ENCODE results near the gene MACROD2. TPM values are rescaled to one million over a fixed set of nuclear protein-coding genes. Genes with fewer than 3 reads are reported as not detected.
"Not testable (repeated sequence)": the region's sequence is repeated elsewhere in the genome, so short reads cannot be mapped to it uniquely, and the experiment has no call there.

MACROD2 gene
- polyA plus RNA-seq, 1 donor (not counting 4 experiments of a cell fraction or from before 2014, with no cell fraction given) = 0.71 TPM

- no peak overlapping the region for H3K27ac ChIP-seq (ENCODE audit: control insufficient read depth, insufficient read depth, low read length)
- H3K27me3 ChIP-seq (ENCODE audit: control insufficient read depth, extremely low read depth, insufficient read depth, low read length) = no peaks in the 10 kb centered on the region
- H3K9me3 ChIP-seq (ENCODE audit: control insufficient read depth, low read depth, low read length) = no peaks in the 10 kb centered on the region
- no peaks in the 10 kb centered on the region for H3K4me1 ChIP-seq (ENCODE audit: control insufficient read depth, extremely low read depth, insufficient read depth, low read length)
- TF ChIP-seq EZH2 (IDR thresholded peaks at IDR 0.05; ENCODE audit: low read length) (no peak), CTCF (optimal IDR thresholded peaks at IDR 0.05 in 1 of 3, IDR thresholded peaks at IDR 0.05 in 1 of 3, conservative IDR thresholded peaks at IDR 0.05 in 1 of 3; ENCODE audit: extremely low read depth in 1 of 3, insufficient read depth in 2 of 3, low read length in 3 of 3) (no peak)
- no peak overlapping the region for H3K9ac ChIP-seq (ENCODE audit: control insufficient read depth, extremely low read depth, insufficient read depth, low read length)
- H3K4me2 ChIP-seq (ENCODE audit: control insufficient read depth, extremely low read depth, insufficient read depth, low read depth, low read length) = no peak overlapping the region
- no peaks in the 10 kb centered on the region for H3K36me3 ChIP-seq (ENCODE audit: control insufficient read depth in 2 of 2, extremely low read depth in 1 of 2, insufficient read depth in 2 of 2, low read length in 2 of 2)
- DNase-seq (ENCODE audit: low read depth, low spot score) = no peak
- dilution Hi-C loops (cut with MboI; ENCODE audit: extremely low pct_ligation_motif_present, low sequenced_read_pairs) = no loop called here
- no peak overlapping the region for H2AFZ ChIP-seq (ENCODE audit: control insufficient read depth, low read length)
- no peaks in the 10 kb centered on the region for H3K9me1 ChIP-seq (ENCODE audit: control insufficient read depth, extremely low read depth, insufficient read depth, low read length)
- no peak for FAIRE-seq
- no peak overlapping the region for H3K4me3 ChIP-seq (ENCODE audit: control insufficient read depth in 2 of 3, extremely low read depth in 1 of 3, insufficient read depth in 2 of 3, low read depth in 1 of 3, low read length in 3 of 3)
- H3K79me2 ChIP-seq (ENCODE audit: control insufficient read depth, insufficient read depth, low read length) = no peaks in the 10 kb centered on the region
- no peaks in the 10 kb centered on the region for H4K20me1 ChIP-seq (ENCODE audit: control insufficient read depth, extremely low read depth, insufficient read depth, low read length)
Observed at GRCh38 chr20:15806105-15806504, 1810.8 kb downstream of the MACROD2 start.

GRCh38 chr20:15807271-15807670 is 1812.0 kb downstream of the MACROD2 start:
- Histone ChIP-seq H3K27ac (ENCODE audit: control insufficient read depth, insufficient read depth, low read length) (no peak overlapping the region), H2AFZ (ENCODE audit: control insufficient read depth, low read length) (no peak overlapping the region), H3K9me1 (ENCODE audit: control insufficient read depth, extremely low read depth, insufficient read depth, low read length) (no peaks in the 10 kb centered on the region), H3K9ac (ENCODE audit: control insufficient read depth, extremely low read depth, insufficient read depth, low read length) (no peak overlapping the region), H4K20me1 (ENCODE audit: control insufficient read depth, extremely low read depth, insufficient read depth, low read length) (no peaks in the 10 kb centered on the region), H3K4me3 (ENCODE audit: control insufficient read depth in 2 of 3, extremely low read depth in 1 of 3, insufficient read depth in 2 of 3, low read depth in 1 of 3, low read length in 3 of 3) (no peak overlapping the region), H3K79me2 (ENCODE audit: control insufficient read depth, insufficient read depth, low read length) (no peaks in the 10 kb centered on the region), H3K36me3 (ENCODE audit: control insufficient read depth in 2 of 2, extremely low read depth in 1 of 2, insufficient read depth in 2 of 2, low read length in 2 of 2) (no peaks in the 10 kb centered on the region), H3K4me2 (ENCODE audit: control insufficient read depth, extremely low read depth, insufficient read depth, low read depth, low read length) (no peak overlapping the region), H3K4me1 (ENCODE audit: control insufficient read depth, extremely low read depth, insufficient read depth, low read length) (peaks cover 2% of the 10 kb centered on the region), H3K27me3 (ENCODE audit: control insufficient read depth, extremely low read depth, insufficient read depth, low read length) (no peaks in the 10 kb centered on the region), H3K9me3 (ENCODE audit: control insufficient read depth, low read depth, low read length) (no peaks in the 10 kb centered on the region)
- dilution Hi-C loops (cut with MboI; ENCODE audit: extremely low pct_ligation_motif_present, low sequenced_read_pairs) = no loop called here
- no peak for DNase-seq (ENCODE audit: low read depth, low spot score)
- FAIRE-seq = no peak
- no peak for TF ChIP-seq EZH2 (IDR thresholded peaks at IDR 0.05; ENCODE audit: low read length)
- TF ChIP-seq CTCF (optimal IDR thresholded peaks at IDR 0.05 in 1 of 3, IDR thresholded peaks at IDR 0.05 in 1 of 3, conservative IDR thresholded peaks at IDR 0.05 in 1 of 3; ENCODE audit: extremely low read depth in 1 of 3, insufficient read depth in 2 of 3, low read length in 3 of 3) = no peak

GRCh38 chr20:15807771-15808170 is 1812.5 kb downstream of the MACROD2 start:
- FAIRE-seq = not testable (repeated sequence)

More at GRCh38 chr20:15807771-15808170, 1812.5 kb downstream of the MACROD2 start:
- H3K27me3 ChIP-seq (ENCODE audit: control insufficient read depth, extremely low read depth, insufficient read depth, low read length); H3K9me3 ChIP-seq (ENCODE audit: control insufficient read depth, low read depth, low read length); H3K27ac ChIP-seq (ENCODE audit: control insufficient read depth, insufficient read depth, low read length); H3K36me3 ChIP-seq (ENCODE audit: control insufficient read depth in 2 of 2, extremely low read depth in 1 of 2, insufficient read depth in 2 of 2, low read length in 2 of 2); H2AFZ ChIP-seq (ENCODE audit: control insufficient read depth, low read length); DNase-seq (ENCODE audit: low read depth, low spot score); H4K20me1 ChIP-seq (ENCODE audit: control insufficient read depth, extremely low read depth, insufficient read depth, low read length); H3K79me2 ChIP-seq (ENCODE audit: control insufficient read depth, insufficient read depth, low read length); H3K4me1 ChIP-seq (ENCODE audit: control insufficient read depth, extremely low read depth, insufficient read depth, low read length); dilution Hi-C loops (cut with MboI; ENCODE audit: extremely low pct_ligation_motif_present, low sequenced_read_pairs); H3K4me2 ChIP-seq (ENCODE audit: control insufficient read depth, extremely low read depth, insufficient read depth, low read depth, low read length); H3K9me1 ChIP-seq (ENCODE audit: control insufficient read depth, extremely low read depth, insufficient read depth, low read length); H3K9ac ChIP-seq (ENCODE audit: control insufficient read depth, extremely low read depth, insufficient read depth, low read length); H3K4me3 ChIP-seq (ENCODE audit: control insufficient read depth in 2 of 3, extremely low read depth in 1 of 3, insufficient read depth in 2 of 3, low read depth in 1 of 3, low read length in 3 of 3): not testable (repeated sequence)
